Chondrocyte (in vitro differentiated cells): ENCODE data around the gene GC. TPM values are rescaled to one million over a fixed set of nuclear protein-coding genes. Genes with fewer than 3 reads are reported as not detected.

Source experiments
- DNase-seq: peaks from one replicate; pipeline ENCODE4 v3.0.0; 2021; ENCODE audit warnings: mixed read lengths, low spot score
- H3K27ac Mint-ChIP-seq: one replicate; pipeline ENCODE4 v1.8.0; 2021; ENCODE audit warnings: mild to moderate bottlenecking, moderate library complexity, mixed read lengths; ENCODE audit not compliant: unreplicated experiment
- H3K27me3 Mint-ChIP-seq: 2 replicates; pipeline ENCODE4 v1.8.0; 2021; ENCODE audit warnings: low read depth, mixed read lengths
- H3K36me3 Mint-ChIP-seq: 2 replicates; pipeline ENCODE4 v1.8.0; 2021; ENCODE audit warnings: low read depth, mixed read lengths
- H3K4me1 Mint-ChIP-seq: 2 replicates; pipeline ENCODE4 v1.8.0; 2021; ENCODE audit warnings: low read depth, mild to moderate bottlenecking, mixed read lengths
- H3K4me3 Mint-ChIP-seq: one replicate; pipeline ENCODE4 v1.8.0; 2021; ENCODE audit warnings: mild to moderate bottlenecking, moderate library complexity, mixed read lengths; ENCODE audit not compliant: unreplicated experiment
- H3K9me3 Mint-ChIP-seq: 2 replicates; pipeline ENCODE4 v1.8.0; 2021; ENCODE audit warnings: low read depth, mixed read lengths
- CTCF ChIP-seq: fragments of 200-600 bp; sonication (generic); IDR thresholded peaks from 2 replicates; pipeline ENCODE4 v1.5.0; 2021; ENCODE audit warnings: antibody characterized with exemption, mild to moderate bottlenecking, moderate library complexity
- total RNA-seq: library from RNA; stranded (reverse); gene quantifications from 3 replicates; pipeline ENCODE4 v1.2.1, GENCODE V29; 2021

The GC gene
- total RNA-seq, 1 donor from 2014 or later: not detected

GRCh38 chr4:71711044-71711984 lies 72.6 kb downstream of the GC start:
- peaks cover 12% of the 10 kb centered on the region for H3K4me1 Mint-ChIP-seq
- no peak overlapping the region for H3K4me3 Mint-ChIP-seq
- TF ChIP-seq CTCF: no peak
- no peak overlapping the region for H3K27ac Mint-ChIP-seq
- peaks cover 5% of the 10 kb centered on the region for H3K9me3 Mint-ChIP-seq
- no peak for DNase-seq
- peaks cover 8% of the 10 kb centered on the region for H3K36me3 Mint-ChIP-seq
- peaks cover 4% of the 10 kb centered on the region for H3K27me3 Mint-ChIP-seq

GRCh38 chr4:71709961-71710360 lies 73.9 kb downstream of the GC start:
- DNase-seq: no peak
- H3K4me1 Mint-ChIP-seq: peaks cover 12% of the 10 kb centered on the region
- H3K27me3 Mint-ChIP-seq: peaks cover 1% of the 10 kb centered on the region
- peaks cover 5% of the 10 kb centered on the region for H3K9me3 Mint-ChIP-seq
- H3K27ac Mint-ChIP-seq: no peak overlapping the region
- peak; percentile 72 for TF ChIP-seq CTCF
- peaks cover 8% of the 10 kb centered on the region for H3K36me3 Mint-ChIP-seq
- H3K4me3 Mint-ChIP-seq: no peak overlapping the region

- H3K4me3 Mint-ChIP-seq: no peak overlapping the region
- no peaks in the 10 kb centered on the region for H3K36me3 Mint-ChIP-seq
- no peaks in the 10 kb centered on the region for H3K9me3 Mint-ChIP-seq
These were observed 85.7 kb downstream of the GC start for GRCh38 chr4:71698141-71698540.

DNA sequence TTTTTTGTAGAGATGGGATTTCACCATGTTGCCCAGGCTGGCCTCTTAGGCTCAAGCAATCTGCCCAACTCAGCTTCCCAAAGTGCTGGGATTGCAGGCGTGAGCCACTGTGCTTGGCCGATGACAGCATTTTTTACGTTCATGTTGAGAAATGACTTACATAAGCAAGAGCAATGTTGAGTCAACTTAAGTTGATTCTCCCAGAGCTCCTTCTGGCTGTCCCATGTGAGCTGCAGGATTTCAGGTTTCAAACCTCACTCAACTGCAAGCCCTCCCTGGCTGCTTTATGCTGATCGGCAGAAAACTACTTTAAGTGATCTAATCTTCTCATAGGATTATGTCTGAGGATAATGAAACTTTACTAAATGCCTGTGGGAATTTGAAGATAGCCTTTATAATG lies 86.8 kb downstream of the GC start:
- Mint-ChIP-seq H3K36me3 (no peaks in the 10 kb centered on the region), H3K4me1 (peaks cover 41% of the 10 kb centered on the region), H3K9me3 (peaks cover 3% of the 10 kb centered on the region), H3K27ac (no peak overlapping the region), H3K27me3 (peaks cover 4% of the 10 kb centered on the region), H3K4me3 (no peak overlapping the region)
- no peak for DNase-seq
- TF ChIP-seq CTCF: no peak

More at GRCh38 chr4:71698141-71698540, 85.7 kb downstream of the GC start:
- no peak for DNase-seq
- Mint-ChIP-seq H3K27ac (no peak overlapping the region), H3K4me1 (peaks cover 30% of the 10 kb centered on the region), H3K27me3 (peaks cover 11% of the 10 kb centered on the region)
- no peak for TF ChIP-seq CTCF

DNA sequence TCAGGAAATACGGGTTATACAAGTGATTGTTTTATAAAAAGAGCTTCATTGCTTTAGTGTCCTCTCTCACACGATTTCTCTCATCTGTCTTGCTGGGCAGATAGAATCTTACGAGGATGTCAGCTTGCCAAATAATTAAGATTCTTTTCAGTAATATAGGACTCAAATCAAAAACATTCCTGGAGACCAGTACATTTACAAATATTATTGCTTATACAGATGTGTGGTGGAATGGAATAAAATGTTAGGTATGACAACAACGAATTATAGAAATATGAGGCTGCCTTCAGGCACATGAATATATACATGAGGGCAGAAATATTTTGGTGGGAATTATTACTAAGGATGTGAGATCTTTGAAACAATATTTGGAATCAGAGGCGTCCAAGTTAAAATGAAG lies 88.9 kb downstream of the GC start:
- H3K36me3 Mint-ChIP-seq: no peaks in the 10 kb centered on the region
- H3K27ac Mint-ChIP-seq: peak overlapping the region; percentile 52
- H3K27me3 Mint-ChIP-seq: no peaks in the 10 kb centered on the region
- H3K9me3 Mint-ChIP-seq: peaks cover 3% of the 10 kb centered on the region
- no peak for TF ChIP-seq CTCF
- H3K4me1 Mint-ChIP-seq: peaks cover 51% of the 10 kb centered on the region
- no peak for DNase-seq
- no peak overlapping the region for H3K4me3 Mint-ChIP-seq
